Measurements from ENCODE around the gene SIPA1.

DNA sequence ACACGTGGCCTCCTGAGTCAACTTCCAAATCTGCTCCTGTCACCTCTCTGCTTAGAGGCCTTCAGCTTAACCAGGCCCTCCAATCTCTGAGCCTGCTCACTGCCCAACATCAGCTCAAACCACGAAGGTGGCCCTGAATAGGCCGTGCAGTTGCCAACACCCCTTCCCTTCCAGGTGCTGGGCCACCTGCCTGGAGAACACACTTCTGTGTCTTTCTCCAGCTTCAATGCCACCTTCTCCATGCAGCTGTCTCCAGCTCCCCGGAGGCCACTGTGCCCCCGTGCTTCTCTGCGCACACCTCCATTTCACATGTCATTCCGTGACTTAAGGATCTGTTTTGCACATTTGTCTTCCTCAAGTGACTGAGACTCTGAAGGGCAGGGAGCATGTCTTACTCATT, 19.5 kb downstream of the SIPA1 start:
- TF ChIP-seq, protein P1, sequence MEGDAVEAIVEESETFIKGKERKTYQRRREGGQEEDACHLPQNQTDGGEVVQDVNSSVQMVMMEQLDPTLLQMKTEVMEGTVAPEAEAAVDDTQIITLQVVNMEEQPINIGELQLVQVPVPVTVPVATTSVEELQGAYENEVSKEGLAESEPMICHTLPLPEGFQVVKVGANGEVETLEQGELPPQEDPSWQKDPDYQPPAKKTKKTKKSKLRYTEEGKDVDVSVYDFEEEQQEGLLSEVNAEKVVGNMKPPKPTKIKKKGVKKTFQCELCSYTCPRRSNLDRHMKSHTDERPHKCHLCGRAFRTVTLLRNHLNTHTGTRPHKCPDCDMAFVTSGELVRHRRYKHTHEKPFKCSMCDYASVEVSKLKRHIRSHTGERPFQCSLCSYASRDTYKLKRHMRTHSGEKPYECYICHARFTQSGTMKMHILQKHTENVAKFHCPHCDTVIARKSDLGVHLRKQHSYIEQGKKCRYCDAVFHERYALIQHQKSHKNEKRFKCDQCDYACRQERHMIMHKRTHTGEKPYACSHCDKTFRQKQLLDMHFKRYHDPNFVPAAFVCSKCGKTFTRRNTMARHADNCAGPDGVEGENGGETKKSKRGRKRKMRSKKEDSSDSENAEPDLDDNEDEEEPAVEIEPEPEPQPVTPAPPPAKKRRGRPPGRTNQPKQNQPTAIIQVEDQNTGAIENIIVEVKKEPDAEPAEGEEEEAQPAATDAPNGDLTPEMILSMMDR (IDR thresholded peaks at IDR 0.05), result no peak
- TF ChIP-seq SMAD3 (CRISPR knock-in tag; IDR thresholded peaks at IDR 0.05; ENCODE audit: borderline replicate concordance) (no peak), ZMAT4 (CRISPR knock-in tag; IDR thresholded peaks at IDR 0.05) (no peak), ZNF281 (CRISPR knock-in tag; IDR thresholded peaks at IDR 0.05) (no peak), TEAD4 (CRISPR knock-in tag; IDR thresholded peaks at IDR 0.05) (no peak), ZBTB43 (CRISPR knock-in tag; IDR thresholded peaks at IDR 0.05) (no peak), USF1 (CRISPR knock-in tag; IDR thresholded peaks at IDR 0.05) (no peak), IRF2 (CRISPR knock-in tag; IDR thresholded peaks at IDR 0.05; ENCODE audit: borderline replicate concordance, low read depth) (no peak), HMGXB4 (CRISPR knock-in tag; IDR thresholded peaks at IDR 0.05) (no peak), TEAD1 (CRISPR knock-in tag; IDR thresholded peaks at IDR 0.05) (no peak), ETV6 (CRISPR knock-in tag; IDR thresholded peaks at IDR 0.05) (no peak)
- TF ChIP-seq, protein P2, sequence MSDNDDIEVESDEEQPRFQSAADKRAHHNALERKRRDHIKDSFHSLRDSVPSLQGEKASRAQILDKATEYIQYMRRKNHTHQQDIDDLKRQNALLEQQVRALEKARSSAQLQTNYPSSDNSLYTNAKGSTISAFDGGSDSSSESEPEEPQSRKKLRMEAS (CRISPR knock-in tag; IDR thresholded peaks at IDR 0.05), result no peak
- TF ChIP-seq, protein P3, sequence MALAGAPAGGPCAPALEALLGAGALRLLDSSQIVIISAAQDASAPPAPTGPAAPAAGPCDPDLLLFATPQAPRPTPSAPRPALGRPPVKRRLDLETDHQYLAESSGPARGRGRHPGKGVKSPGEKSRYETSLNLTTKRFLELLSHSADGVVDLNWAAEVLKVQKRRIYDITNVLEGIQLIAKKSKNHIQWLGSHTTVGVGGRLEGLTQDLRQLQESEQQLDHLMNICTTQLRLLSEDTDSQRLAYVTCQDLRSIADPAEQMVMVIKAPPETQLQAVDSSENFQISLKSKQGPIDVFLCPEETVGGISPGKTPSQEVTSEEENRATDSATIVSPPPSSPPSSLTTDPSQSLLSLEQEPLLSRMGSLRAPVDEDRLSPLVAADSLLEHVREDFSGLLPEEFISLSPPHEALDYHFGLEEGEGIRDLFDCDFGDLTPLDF (CRISPR knock-in tag; IDR thresholded peaks at IDR 0.05), result no peak
- TF ChIP-seq, protein P4, sequence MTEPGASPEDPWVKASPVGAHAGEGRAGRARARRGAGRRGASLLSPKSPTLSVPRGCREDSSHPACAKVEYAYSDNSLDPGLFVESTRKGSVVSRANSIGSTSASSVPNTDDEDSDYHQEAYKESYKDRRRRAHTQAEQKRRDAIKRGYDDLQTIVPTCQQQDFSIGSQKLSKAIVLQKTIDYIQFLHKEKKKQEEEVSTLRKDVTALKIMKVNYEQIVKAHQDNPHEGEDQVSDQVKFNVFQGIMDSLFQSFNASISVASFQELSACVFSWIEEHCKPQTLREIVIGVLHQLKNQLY (CRISPR knock-in tag; IDR thresholded peaks at IDR 0.05), result no peak

Measured in WTC11 (cell line).